ENCODE data around the gene BORCS6. TPM values are rescaled to one million over a fixed set of nuclear protein-coding genes. Genes with fewer than 3 reads are reported as not detected.
A peak's percentile ranks its signal among the peaks of the same experiment; 100 is the strongest.

Gene BORCS6
- total RNA-seq, 1 experiment from 2014 or later, result 3.7 TPM

DNA sequence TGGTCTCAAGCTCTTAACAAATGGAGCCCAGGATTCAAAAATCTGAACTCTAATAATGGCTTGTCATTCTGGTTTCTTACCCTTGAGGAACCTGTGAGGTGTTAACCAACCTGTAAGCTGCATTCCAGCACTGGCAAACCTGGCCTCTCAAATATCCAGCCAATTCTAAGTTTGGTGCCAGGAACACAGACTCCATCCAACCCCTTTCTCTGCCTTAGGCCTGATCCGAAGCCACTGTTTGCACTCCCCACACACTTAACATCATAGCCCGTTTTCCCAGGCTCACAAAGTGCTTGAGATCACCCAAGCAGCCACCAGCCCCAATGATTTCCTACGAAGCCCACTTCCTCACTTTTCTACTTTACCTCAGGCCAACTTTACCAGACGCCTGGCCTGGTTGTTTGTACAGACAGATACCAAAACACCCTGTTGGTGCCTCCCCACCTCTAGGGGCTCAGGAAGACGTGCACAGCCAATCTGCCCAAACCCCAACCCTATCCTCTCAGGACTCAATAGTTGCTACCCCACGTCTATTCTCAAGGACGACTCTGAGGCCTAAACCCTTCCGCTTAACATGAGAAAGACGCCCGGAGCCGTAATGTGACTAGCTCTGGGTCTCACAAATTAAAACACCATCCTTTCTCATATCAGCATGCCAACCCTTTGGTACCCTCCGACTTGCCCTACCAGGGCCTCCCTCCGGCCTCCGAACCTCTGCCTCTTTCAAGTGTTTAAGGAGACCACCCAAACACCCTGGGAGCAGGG, 34.6 kb downstream of the BORCS6 start:
- DNase-seq, result no peak
- CTCF ChIA-PET, result interaction anchor here (0.7 to 1.5 kb wide), 2 partner anchors 31 to 95 kb away, joined by 3 to 5 read pairs; partner anchors contain the start of gene HES7
- TF ChIP-seq, protein P1, sequence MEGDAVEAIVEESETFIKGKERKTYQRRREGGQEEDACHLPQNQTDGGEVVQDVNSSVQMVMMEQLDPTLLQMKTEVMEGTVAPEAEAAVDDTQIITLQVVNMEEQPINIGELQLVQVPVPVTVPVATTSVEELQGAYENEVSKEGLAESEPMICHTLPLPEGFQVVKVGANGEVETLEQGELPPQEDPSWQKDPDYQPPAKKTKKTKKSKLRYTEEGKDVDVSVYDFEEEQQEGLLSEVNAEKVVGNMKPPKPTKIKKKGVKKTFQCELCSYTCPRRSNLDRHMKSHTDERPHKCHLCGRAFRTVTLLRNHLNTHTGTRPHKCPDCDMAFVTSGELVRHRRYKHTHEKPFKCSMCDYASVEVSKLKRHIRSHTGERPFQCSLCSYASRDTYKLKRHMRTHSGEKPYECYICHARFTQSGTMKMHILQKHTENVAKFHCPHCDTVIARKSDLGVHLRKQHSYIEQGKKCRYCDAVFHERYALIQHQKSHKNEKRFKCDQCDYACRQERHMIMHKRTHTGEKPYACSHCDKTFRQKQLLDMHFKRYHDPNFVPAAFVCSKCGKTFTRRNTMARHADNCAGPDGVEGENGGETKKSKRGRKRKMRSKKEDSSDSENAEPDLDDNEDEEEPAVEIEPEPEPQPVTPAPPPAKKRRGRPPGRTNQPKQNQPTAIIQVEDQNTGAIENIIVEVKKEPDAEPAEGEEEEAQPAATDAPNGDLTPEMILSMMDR (IDR thresholded peaks at IDR 0.05; ENCODE audit: unreplicated experiment), result no peak
- intact Hi-C loops (cut with micrococcal nuclease; ENCODE audit: unreplicated experiment), result loop anchor here (5.0 kb wide), 1 partner anchor 33 kb away; the partner anchor contains the start of gene HES7
- Mint-ChIP-seq H3K27me3 (ENCODE audit: unreplicated experiment) (no peaks in the 10 kb centered on the region), H3K4me1 (ENCODE audit: low read depth, unreplicated experiment) (no peaks in the 10 kb centered on the region), H3K36me3 (ENCODE audit: insufficient read depth, unreplicated experiment) (peaks cover 10% of the 10 kb centered on the region), H3K4me3 (ENCODE audit: low read depth, unreplicated experiment) (no peak overlapping the region), H3K9me3 (ENCODE audit: low read depth, unreplicated experiment) (no peaks in the 10 kb centered on the region), H3K27ac (ENCODE audit: unreplicated experiment) (no peak overlapping the region)
- TSS peak; percentile 24 for BruUV-seq (replicated peaks)

DNA sequence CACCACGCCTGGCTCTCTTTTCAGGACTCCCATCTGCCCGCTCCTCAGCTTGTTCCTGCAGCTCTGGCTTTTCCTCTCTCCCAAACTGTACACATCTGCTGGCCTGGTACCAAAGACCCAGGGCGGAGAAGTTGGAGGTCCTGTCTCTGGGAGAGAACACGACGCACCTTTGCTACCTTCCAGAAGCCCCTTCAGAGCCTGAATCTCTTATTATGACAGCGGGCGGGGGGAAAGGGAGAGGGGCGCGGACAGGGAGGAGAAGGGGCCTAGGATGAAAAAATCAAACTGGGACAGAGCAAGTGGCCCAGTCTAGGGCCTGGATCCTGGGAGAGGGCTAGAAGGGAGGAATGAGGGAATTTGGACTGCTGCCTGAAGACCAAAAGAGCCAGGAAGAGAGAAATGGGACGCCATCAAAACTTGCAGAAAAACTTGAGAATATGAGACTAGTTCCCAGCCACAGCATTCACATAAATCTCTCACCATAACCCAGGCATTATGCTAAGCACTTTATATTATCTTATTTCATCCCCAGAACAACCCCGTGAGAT, 35.3 kb downstream of the BORCS6 start:
- DNase-seq, result no peak
- CTCF ChIA-PET, result no interaction called here
- intact Hi-C loops (cut with micrococcal nuclease; ENCODE audit: unreplicated experiment), result loop anchor here (5.0 kb wide), 1 partner anchor 32 kb away; the partner anchor contains the start of gene HES7
- Mint-ChIP-seq H3K4me1 (ENCODE audit: low read depth, unreplicated experiment) (no peaks in the 10 kb centered on the region), H3K27ac (ENCODE audit: unreplicated experiment) (no peak overlapping the region), H3K4me3 (ENCODE audit: low read depth, unreplicated experiment) (no peak overlapping the region), H3K36me3 (ENCODE audit: insufficient read depth, unreplicated experiment) (peaks cover 9% of the 10 kb centered on the region), H3K9me3 (ENCODE audit: low read depth, unreplicated experiment) (no peaks in the 10 kb centered on the region), H3K27me3 (ENCODE audit: unreplicated experiment) (no peaks in the 10 kb centered on the region)
- TF ChIP-seq, protein P1 (IDR thresholded peaks at IDR 0.05; ENCODE audit: unreplicated experiment), result no peak
- no TSS peak for BruUV-seq (replicated peaks)

DNA sequence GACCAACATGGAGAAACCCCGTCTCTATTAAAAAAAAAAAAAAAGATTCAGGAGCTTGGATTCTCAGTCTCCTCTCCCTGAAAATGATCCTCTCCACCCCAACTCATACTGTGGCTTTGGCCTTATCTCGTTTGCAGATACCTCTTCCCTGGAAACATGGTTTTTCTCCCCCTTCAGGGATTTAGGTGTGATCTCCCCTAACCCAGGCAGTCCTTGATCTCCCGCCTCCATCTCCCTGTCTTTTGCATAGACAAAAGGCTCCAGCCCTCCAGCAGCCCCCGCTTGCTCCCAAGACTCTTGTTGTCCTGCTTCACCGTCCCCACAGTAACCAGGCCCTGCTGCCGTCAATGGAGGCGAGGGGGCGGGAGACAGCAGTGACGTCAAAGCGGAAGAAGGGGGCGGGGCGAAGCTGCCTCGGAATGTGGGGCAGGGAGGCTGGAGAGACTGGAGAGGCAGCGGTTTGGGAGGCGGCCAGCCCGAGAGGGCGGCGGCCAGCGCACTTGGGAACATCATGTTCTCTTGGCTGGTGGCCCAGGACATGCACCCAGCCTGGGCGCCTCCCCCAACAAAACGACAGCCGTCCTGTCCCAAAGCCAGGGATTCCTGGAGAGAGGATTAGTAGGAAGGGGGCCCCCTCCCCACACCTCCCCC, 35.9 kb downstream of the BORCS6 start:
- H3K27ac Mint-ChIP-seq (ENCODE audit: unreplicated experiment), result no peak overlapping the region
- intact Hi-C loops (cut with micrococcal nuclease; ENCODE audit: unreplicated experiment), result no loop called here

DNA sequence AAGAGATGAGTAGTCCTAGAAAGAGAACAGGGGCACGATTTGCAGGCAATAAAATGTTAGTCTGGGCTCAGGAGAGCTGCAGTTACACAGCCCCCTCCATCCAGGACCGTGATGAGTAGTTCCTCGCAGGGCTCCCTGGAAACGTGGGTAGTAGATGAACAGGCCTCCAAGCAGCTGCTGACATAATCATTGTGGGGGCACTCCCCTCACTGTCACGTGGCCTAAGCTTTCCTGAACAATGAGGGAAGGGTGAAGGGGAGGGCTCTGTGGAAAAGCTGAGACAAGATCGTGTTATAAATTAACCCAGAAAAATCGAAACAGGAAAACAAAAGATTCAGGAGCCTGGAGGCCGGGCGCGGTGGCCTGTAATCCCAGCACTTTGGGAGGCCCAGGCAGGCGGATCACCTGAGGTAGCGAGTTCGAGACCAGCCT, 36.4 kb downstream of the BORCS6 start:
- peak; percentile 84 for DNase-seq
- Mint-ChIP-seq H3K9me3 (ENCODE audit: low read depth, unreplicated experiment) (no peaks in the 10 kb centered on the region), H3K36me3 (ENCODE audit: insufficient read depth, unreplicated experiment) (peaks cover 8% of the 10 kb centered on the region), H3K27ac (ENCODE audit: unreplicated experiment) (no peak overlapping the region), H3K27me3 (ENCODE audit: unreplicated experiment) (no peaks in the 10 kb centered on the region), H3K4me1 (ENCODE audit: low read depth, unreplicated experiment) (no peaks in the 10 kb centered on the region), H3K4me3 (ENCODE audit: low read depth, unreplicated experiment) (no peak overlapping the region)
- TF ChIP-seq, protein P1 (IDR thresholded peaks at IDR 0.05; ENCODE audit: unreplicated experiment), result no peak
- BruUV-seq (replicated peaks), result no TSS peak
- CTCF ChIA-PET, result interaction anchor here (0.8 to 1.1 kb wide), 2 partner anchors 27 to 68 kb away, joined by 3 to 7 read pairs; no protein-coding TSS in a partner anchor
- intact Hi-C loops (cut with micrococcal nuclease; ENCODE audit: unreplicated experiment), result no loop called here

More for the DNA sequence above, 35.9 kb downstream of the BORCS6 start:
- no peaks in the 10 kb centered on the region for H3K4me1 Mint-ChIP-seq (ENCODE audit: low read depth, unreplicated experiment)
- TF ChIP-seq, protein P1 (IDR thresholded peaks at IDR 0.05; ENCODE audit: unreplicated experiment), result no peak
- BruUV-seq (replicated peaks), result no TSS peak
- peaks cover 9% of the 10 kb centered on the region for H3K36me3 Mint-ChIP-seq (ENCODE audit: insufficient read depth, unreplicated experiment)
- CTCF ChIA-PET, result interaction anchor here (0.8 to 1.1 kb wide), 2 partner anchors 27 to 67 kb away, joined by 3 to 7 read pairs; no protein-coding TSS in a partner anchor
- peak; percentile 95 for DNase-seq
- H3K27me3 Mint-ChIP-seq (ENCODE audit: unreplicated experiment), result no peaks in the 10 kb centered on the region
- no peak overlapping the region for H3K4me3 Mint-ChIP-seq (ENCODE audit: low read depth, unreplicated experiment)
- H3K9me3 Mint-ChIP-seq (ENCODE audit: low read depth, unreplicated experiment), result no peaks in the 10 kb centered on the region

All from Calu3 (cell line).